GM12878 (cell line): ENCODE data around the gene SLC24A3. TPM values are rescaled to one million over a fixed set of nuclear protein-coding genes. Genes with fewer than 3 reads are reported as not detected.

ENCODE experiments used
- ATAC-seq: fragments of 200-7000 bp; cut with Tn5 transposase; 3 replicates; pipeline ENCODE4 v1.9.1; 2020; ENCODE audit warnings: mild to moderate bottlenecking, moderate library complexity
- BruUV-seq: library from RNA; stranded (reverse); fragments of 400-500 nt; replicated peaks from 2 replicates; lab custom pipeline; 2021; lab: Mats Ljungman, UMichigan
- CTCF ChIA-PET: fragments of 300-600 bp; sonication (Branson Sonifier 250); formaldehyde crosslinking; extraction: SDS; loops from one replicate; lab custom pipeline; 2021; ENCODE audit warnings: inconsistent platforms; lab: Yijun Ruan, JAX
- POLR2A ChIA-PET: fragments of 350-600 bp; formaldehyde crosslinking; extraction: SDS; loops from one replicate; lab custom pipeline; 2021; ENCODE audit warnings: inconsistent platforms; lab: Charles Lee
- RAD21 ChIA-PET: fragments of 300-600 bp; sonication (Branson Sonifier 250); formaldehyde crosslinking; loops from one replicate; lab custom pipeline; 2023; ENCODE audit warnings: antibody characterized with exemption; ENCODE audit not compliant: unreplicated experiment; lab: Charles Lee
- SMC1A ChIA-PET: fragments of 300-600 bp; sonication (Branson Sonifier 250); formaldehyde crosslinking; loops from one replicate; lab custom pipeline; 2023; ENCODE audit not compliant: unreplicated experiment, uncharacterized antibody; lab: Charles Lee
- DNase-seq: peaks from one replicate; pipeline ENCODE4 v3.0.0-alpha.2; 2011; ENCODE audit warnings: low read depth, low spot score
- FAIRE-seq: peaks from 3 replicates; lab custom pipeline; 2011; peaks lifted over from hg19 to GRCh38; lab: Jason Lieb, UNC
- H2AFZ ChIP-seq: 2 replicates; pipeline ENCODE4 v1.6.0; 2011; ENCODE audit warnings: low read depth, low read length, control low read depth; ENCODE audit not compliant: control insufficient read depth
- H3K27ac ChIP-seq: 2 replicates; pipeline ENCODE4 v1.5.1; 2011; ENCODE audit warnings: control low read depth; ENCODE audit not compliant: control insufficient read depth, insufficient read depth
- H3K27me3 ChIP-seq, 2 experiments: replicated peaks in 1 of 2; 2 replicates each; pipeline versions ENCODE4 v1.6.0 to v1.6.1; 2011; ENCODE audit warnings: low read length in 1 of 2; ENCODE audit not compliant: control insufficient read depth in 2 of 2, insufficient read depth in 2 of 2
- H3K36me3 ChIP-seq, 2 experiments: 2 replicates each; pipeline ENCODE4 v1.5.1; 2011; ENCODE audit warnings: low read length in 1 of 2; ENCODE audit not compliant: control insufficient read depth in 2 of 2, insufficient read depth in 2 of 2
- H3K4me1 ChIP-seq: 2 replicates; pipeline ENCODE4 v1.6.1; 2011; ENCODE audit warnings: mild to moderate bottlenecking, low read length, moderate library complexity, mixed read lengths; ENCODE audit not compliant: control insufficient read depth, insufficient read depth
- H3K4me2 ChIP-seq: 2 replicates; pipeline ENCODE4 v1.6.0; 2011; ENCODE audit warnings: control low read depth; ENCODE audit not compliant: control insufficient read depth, insufficient read depth
- H3K4me3 ChIP-seq: fragments of 200-600 bp; sonication (generic); 2 replicates; pipeline ENCODE4 v1.5.1; 2016
- H3K79me2 ChIP-seq: 2 replicates; pipeline ENCODE4 v1.6.0; 2011; ENCODE audit warnings: low read length; ENCODE audit not compliant: control insufficient read depth, insufficient read depth
- H3K9ac ChIP-seq: 2 replicates; pipeline ENCODE4 v1.8.0; 2011; ENCODE audit warnings: low read length, control low read depth, mixed read lengths; ENCODE audit not compliant: control insufficient read depth, insufficient read depth
- H3K9me3 ChIP-seq: replicated peaks from 3 replicates; pipeline ENCODE4 v1.5.1; 2011; ENCODE audit warnings: mild to moderate bottlenecking, low read length; ENCODE audit not compliant: control insufficient read depth, insufficient read depth
- H4K20me1 ChIP-seq: 2 replicates; pipeline ENCODE4 v1.6.0; 2011; ENCODE audit not compliant: control insufficient read depth, insufficient read depth
- FOXK2 ChIP-seq: fragments of 450-650 bp; IDR thresholded peaks from 2 replicates; pipeline ENCODE4 v1.6.1; 2017; ENCODE audit warnings: mild to moderate bottlenecking, moderate library complexity
- HDAC2 ChIP-seq: fragments of 200-600 bp; sonication (generic); IDR thresholded peaks from 2 replicates; pipeline ENCODE4 v1.6.1; 2017
- MYB ChIP-seq: fragments of 150-350 bp; IDR thresholded peaks from 2 replicates; pipeline ENCODE4 v1.6.1; 2014; ENCODE audit warnings: mild to moderate bottlenecking, low read depth, low read length, borderline replicate concordance
- NFYB ChIP-seq: IDR thresholded peaks from 2 replicates; pipeline ENCODE4 v1.6.1; 2011; ENCODE audit warnings: low read depth, mild to moderate bottlenecking, low read length, improper control_type of control experiment, moderate library complexity; ENCODE audit not compliant: insufficient read depth
- SMARCA5 ChIP-seq: fragments of 450-650 bp; IDR thresholded peaks from 2 replicates; pipeline ENCODE4 v1.6.1; 2017; ENCODE audit warnings: mild to moderate bottlenecking
- SUZ12 ChIP-seq: fragments of 200-600 bp; sonication (generic); IDR thresholded peaks from one replicate; pipeline ENCODE4 v1.6.1; 2018; ENCODE audit warnings: antibody characterized with exemption, mild to moderate bottlenecking; ENCODE audit not compliant: unreplicated experiment
- TBL1XR1 ChIP-seq: IDR thresholded peaks from 2 replicates; pipeline ENCODE4 v1.6.1; 2012; ENCODE audit warnings: low read depth, low read length, improper control_type of control experiment
- ZNF274 ChIP-seq: IDR thresholded peaks from one replicate; pipeline ENCODE4 v1.8.0; 2011; ENCODE audit not compliant: insufficient read length, insufficient read depth
- ZNF384 ChIP-seq: IDR thresholded peaks from 2 replicates; pipeline ENCODE4 v1.6.1; 2012; ENCODE audit warnings: low read depth, mild to moderate bottlenecking, low read length, improper control_type of control experiment, borderline replicate concordance
- ZZZ3 ChIP-seq: IDR thresholded peaks from 2 replicates; pipeline ENCODE4 v1.6.1; 2011; ENCODE audit warnings: low read depth; ENCODE audit not compliant: control insufficient read depth, insufficient read length
- WGBS: methylation state at CpG from one replicate; pipeline ENCODE4 v1.1.6; 2016; ENCODE audit warnings: low lambda C conversion rate; ENCODE audit not compliant: insufficient replicate concordance, insufficient coverage; ENCODE audit errors: missing lambda C conversion rate; 5-methylcytosine and 5-hydroxymethylcytosine counted together
- in situ Hi-C: fragments of 300-500 bp; cut with MboI; formaldehyde crosslinking; loops from 9 replicates; pipeline ENCODE4 v1.14.3; 2018; ENCODE audit warnings: mixed read lengths
- intact Hi-C: fragments of 100-400 bp; cut with micrococcal nuclease; formaldehyde crosslinking; loops from one replicate; pipeline ENCODE4 v1.14.2; 2022; ENCODE audit not compliant: unreplicated experiment
- polyA plus RNA-seq, 11 experiments: library from polyadenylated mRNA; depleted of rRNA in 4 of 11; unstranded in 6 of 11; stranded (reverse) in 5 of 11; fragments of >200 nt; fragmentation: Nextera tagmentation in 4 of 11; fragmentation: Illumina TruSeq in 1 of 11; extraction: Ambion mirVana in 4 of 11; extraction: Trizol in 1 of 11; gene quantifications; 1 replicate in 1 of 11; 2 replicates in 10 of 11; pipeline versions ENCODE4 v1.2.1 to v1.2.3, GENCODE V29; 2011 to 2016; ENCODE audit warnings: inconsistent platforms in 2 of 11, missing spikeins in 2 of 11, low read depth in 1 of 11
- total RNA-seq, 4 experiments: library from RNA; depleted of rRNA in 3 of 4; stranded (reverse); fragments of >200 nt in 3 of 4; fragmentation: Illumina TruSeq in 1 of 4; extraction: Trizol in 1 of 4; gene quantifications; 2 replicates each; pipeline versions ENCODE4 v1.2.1 to v1.2.3, GENCODE V29; 2013 to 2021

SLC24A3 gene
- total and polyA plus RNA-seq, 10 of the 15 experiments (the other 5 are each of a cell fraction or from before 2014, with no cell fraction given), result 0.04 TPM; not detected in 9

GRCh38 chr20:19624221-19624965, 412.0 kb downstream of the SLC24A3 start:
- TF ChIP-seq HDAC2 (no peak), ZNF384 (no peak), TBL1XR1 (no peak), FOXK2 (no peak), NFYB (no peak), ZNF274 (no peak), MYB (no peak), SMARCA5 (no peak), ZZZ3 (no peak), SUZ12 (no peak)
- ATAC-seq (no peak), FAIRE-seq (no peak), DNase-seq (no peak)
- Histone ChIP-seq H3K79me2 (no peaks in the 10 kb centered on the region), H3K4me3 (no peak overlapping the region), H3K4me2 (no peak overlapping the region), H4K20me1 (no peaks in the 10 kb centered on the region), H3K27ac (no peak overlapping the region), H3K4me1 (no peaks in the 10 kb centered on the region), H2AFZ (no peak overlapping the region), H3K9ac (no peak overlapping the region), H3K27me3 (no peaks in the 10 kb centered on the region; a peak in 1 of 4 replicates), H3K36me3 (no peaks in the 10 kb centered on the region), H3K9me3 (no peaks in the 10 kb centered on the region)
- ChIA-PET RAD21 (interaction anchor here (0.9 kb wide), 1 partner anchor 37 kb away, joined by 3 read pairs; no protein-coding TSS in a partner anchor), CTCF (interaction anchor here (0.5 to 9.1 kb wide), 5 partner anchors 38 to 419 kb away, joined by 3 to 264 read pairs (median 3); no protein-coding TSS in a partner anchor), SMC1A (interaction anchor here (0.7 to 1.5 kb wide), 4 partner anchors 13 to 38 kb away, joined by 3 to 6 read pairs (median 4); no protein-coding TSS in a partner anchor), POLR2A (interaction anchor here (0.6 kb wide), 1 partner anchor 186 kb away, joined by 3 read pairs; no protein-coding TSS in a partner anchor)
- intact Hi-C loops, result no loop called here
- in situ Hi-C loops, result no loop called here
- BruUV-seq, result no TSS peak
- WGBS, result 36% methylated on average over 3 of the region's 3 CpGs
